ENCODE data around the gene USP17L12.
"Not testable (repeated sequence)": the region's sequence is repeated elsewhere in the genome, so short reads cannot be mapped to it uniquely, and the experiment has no call there.

USP17L12 gene

DNA sequence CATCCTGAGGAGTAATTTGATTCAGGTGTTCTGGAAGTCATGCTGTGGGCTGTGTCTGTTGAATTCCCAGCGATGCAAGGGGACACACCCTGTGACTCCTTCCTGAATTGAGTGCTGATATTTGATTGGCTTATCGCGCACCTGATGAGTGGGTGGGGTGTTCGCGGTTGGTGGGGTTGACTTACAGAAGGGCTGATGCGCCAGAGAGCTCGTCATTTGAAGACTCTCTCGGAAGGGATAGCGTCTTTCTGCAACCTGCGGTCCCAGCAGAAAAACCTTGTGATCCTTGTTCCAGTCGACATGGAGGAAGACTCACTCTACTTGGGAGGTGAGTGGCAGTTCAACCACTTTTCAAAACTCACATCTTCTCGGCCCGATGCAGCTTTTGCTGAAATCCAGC lies at the start of gene USP17L12:
Gene USP17L12, plus strand, starts transcription at position 301 of the 400 bp plus-strand sequence. Its CDS starts 0 bp downstream, at position 301.
- DNase-seq = not testable (repeated sequence)

DNA sequence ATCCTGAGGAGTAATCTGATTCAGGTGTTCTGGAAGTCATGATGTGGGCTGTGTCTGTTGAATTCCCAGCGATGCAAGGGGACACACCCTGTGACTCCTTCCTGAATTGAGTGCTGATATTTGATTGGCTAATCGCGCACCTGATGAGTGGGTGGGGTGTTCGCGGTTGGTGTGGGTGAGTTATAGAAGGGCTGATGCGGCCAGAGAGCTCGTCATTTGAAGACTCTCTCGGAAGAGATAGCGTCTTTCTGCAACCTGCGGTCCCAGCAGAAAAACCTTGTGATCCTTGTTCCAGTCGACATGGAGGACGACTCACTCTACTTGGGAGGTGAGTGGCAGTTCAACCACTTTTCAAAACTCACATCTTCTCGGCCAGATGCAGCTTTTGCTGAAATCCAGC lies 9.6 kb upstream of the USP17L12 start, which contains the start of gene USP17L10:
Gene USP17L10, plus strand, starts transcription at position 301 of the 400 bp plus-strand sequence. Its CDS starts 0 bp downstream, at position 301.
- not testable (repeated sequence) for DNase-seq

GRCh38 chr4:9214701-9215100 lies 5.3 kb upstream of the USP17L12 start:
- not testable (repeated sequence) for DNase-seq

GRCh38 chr4:9215105-9215504 lies 4.8 kb upstream of the USP17L12 start, which contains the start of gene USP17L11:
Gene USP17L11, plus strand, starts transcription at chr4:9215405. Its CDS starts 0 bp downstream, at chr4:9215405.
- not testable (repeated sequence) for DNase-seq

DNA sequence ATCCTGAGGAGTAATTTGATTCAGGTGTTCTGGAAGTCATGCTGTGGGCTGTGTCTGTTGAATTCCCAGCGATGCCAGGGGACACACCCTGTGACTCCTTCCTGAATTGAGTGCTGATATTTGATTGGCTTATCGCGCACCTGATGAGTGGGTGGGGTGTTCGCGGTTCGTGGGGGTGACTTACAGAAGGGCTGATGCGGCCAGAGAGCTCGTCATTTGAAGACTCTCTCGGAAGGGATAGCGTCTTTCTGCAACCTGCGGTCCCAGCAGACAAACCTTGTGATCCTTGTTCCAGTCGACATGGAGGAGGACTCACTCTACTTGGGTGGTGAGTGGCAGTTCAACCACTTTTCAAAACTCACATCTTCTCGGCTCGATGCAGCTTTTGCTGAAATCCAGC lies 4.6 kb downstream of the USP17L12 start, which contains the start of gene USP17L13:
Gene USP17L13, plus strand, starts transcription at position 301 of the 400 bp plus-strand sequence. Its CDS starts 0 bp downstream, at position 301.
- DNase-seq = not testable (repeated sequence)

DNA sequence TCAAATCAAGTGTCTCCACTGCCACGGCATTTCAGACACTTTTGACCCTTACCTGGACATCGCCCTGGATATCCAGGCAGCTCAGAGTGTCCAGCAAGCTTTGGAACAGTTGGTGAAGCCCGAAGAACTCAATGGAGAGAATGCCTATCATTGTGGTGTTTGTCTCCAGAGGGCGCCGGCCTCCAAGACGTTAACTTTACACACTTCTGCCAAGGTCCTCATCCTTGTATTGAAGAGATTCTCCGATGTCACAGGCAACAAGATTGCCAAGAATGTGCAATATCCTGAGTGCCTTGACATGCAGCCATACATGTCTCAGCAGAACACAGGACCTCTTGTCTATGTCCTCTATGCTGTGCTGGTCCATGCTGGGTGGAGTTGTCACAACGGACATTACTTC lies 10.3 kb downstream of the USP17L12 start:
- DNase-seq = not testable (repeated sequence)

GRCh38 chr4:9234085-9234484 lies 14.1 kb downstream of the USP17L12 start, which contains the start of gene USP17L15:
Gene USP17L15, plus strand, starts transcription at chr4:9234385. Its CDS starts 0 bp downstream, at chr4:9234385.
- not testable (repeated sequence) for DNase-seq

DNA sequence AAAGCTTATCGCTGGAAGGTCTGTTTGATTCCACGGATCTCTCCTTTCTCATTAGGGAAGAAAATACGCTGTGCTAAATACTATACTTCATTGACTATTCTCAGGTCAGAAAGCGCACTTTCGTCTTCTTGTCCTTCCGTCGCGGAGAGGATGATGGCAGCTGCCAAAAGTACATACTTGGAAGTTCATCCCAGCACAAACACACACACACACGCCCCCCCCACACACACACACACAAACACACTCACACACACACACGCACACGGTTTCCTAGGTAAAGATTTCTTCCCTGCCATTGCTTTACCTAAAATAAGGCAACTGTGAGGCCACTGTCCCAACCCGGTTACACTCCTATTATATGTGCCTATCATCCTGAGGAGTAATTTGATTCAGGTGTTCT lies 18.5 kb downstream of the USP17L12 start:
- DNase-seq = peak; percentile 19

DNA sequence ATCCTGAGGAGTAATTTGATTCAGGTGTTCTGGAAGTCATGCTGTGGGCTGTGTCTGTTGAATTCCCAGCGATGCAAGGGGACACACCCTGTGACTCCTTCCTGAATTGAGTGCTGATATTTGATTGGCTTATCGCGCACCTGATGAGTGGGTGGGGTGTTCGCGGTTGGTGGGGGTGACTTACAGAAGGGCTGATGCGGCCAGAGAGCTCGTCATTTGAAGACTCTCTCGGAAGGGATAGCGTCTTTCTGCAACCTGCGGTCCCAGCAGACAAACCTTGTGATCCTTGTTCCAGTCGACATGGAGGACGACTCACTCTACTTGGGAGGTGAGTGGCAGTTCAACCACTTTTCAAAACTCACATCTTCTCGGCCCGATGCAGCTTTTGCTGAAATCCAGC lies 23.6 kb downstream of the USP17L12 start, which contains the start of gene USP17L17:
Gene USP17L17, plus strand, starts transcription at position 301 of the 400 bp plus-strand sequence. Its CDS starts 0 bp downstream, at position 301.
- not testable (repeated sequence) for DNase-seq

DNA sequence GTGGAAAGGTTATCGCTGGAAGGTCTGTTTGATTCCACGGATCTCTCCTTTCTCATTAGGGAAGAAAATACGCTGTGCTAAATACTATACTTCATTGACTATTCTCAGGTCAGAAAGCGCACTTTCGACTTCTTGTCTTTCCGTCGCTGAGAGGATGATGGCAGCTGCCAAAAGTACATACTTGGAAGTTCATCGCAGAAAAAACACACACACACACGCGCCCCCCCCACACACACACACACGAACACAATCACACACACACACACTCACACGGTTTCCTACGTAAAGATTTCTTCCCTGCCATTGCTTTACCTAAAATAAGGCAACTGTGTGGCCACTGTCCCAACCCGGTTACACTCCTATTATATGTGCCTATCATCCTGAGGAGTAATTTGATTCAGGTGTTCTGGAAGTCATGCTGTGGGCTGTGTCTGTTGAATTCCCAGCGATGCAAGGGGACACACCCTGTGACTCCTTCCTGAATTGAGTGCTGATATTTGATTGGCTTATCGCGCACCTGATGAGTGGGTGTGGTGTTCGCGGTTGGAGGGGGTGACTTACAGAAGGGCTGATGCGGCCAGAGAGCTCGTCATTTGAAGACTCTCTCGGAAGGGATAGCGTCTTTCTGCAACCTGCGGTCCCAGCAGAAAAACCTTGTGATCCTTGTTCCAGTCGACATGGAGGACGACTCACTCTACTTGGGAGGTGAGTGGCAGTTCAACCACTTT lies 28.2 kb downstream of the USP17L12 start, which contains the start of gene USP17L18:
Gene USP17L18, plus strand, starts transcription at position 678 of the 728 bp plus-strand sequence. Its CDS starts 0 bp downstream, at position 678.
- not testable (repeated sequence) for DNase-seq

GRCh38 chr4:9253078-9253477 lies 33.1 kb downstream of the USP17L12 start, which contains the start of gene USP17L19:
Gene USP17L19, plus strand, starts transcription at chr4:9253378. Its CDS starts 0 bp downstream, at chr4:9253378.
- not testable (repeated sequence) for DNase-seq

DNA sequence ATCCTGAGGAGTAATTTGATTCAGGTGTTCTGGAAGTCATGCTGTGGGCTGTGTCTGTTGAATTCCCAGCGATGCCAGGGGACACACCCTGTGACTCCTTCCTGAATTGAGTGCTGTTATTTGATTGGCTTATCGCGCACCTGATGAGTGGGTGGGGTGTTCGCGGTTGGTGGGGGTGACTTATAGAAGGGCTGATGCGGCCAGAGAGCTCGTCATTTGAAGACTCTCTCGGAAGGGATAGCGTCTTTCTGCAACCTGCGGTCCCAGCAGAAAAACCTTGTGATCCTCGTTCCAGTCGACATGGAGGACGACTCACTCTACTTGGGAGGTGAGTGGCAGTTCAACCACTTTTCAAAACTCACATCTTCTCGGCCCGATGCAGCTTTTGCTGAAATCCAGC lies 37.9 kb downstream of the USP17L12 start, which contains the start of gene USP17L20:
Gene USP17L20, plus strand, starts transcription at position 301 of the 400 bp plus-strand sequence. Its CDS starts 0 bp downstream, at position 301.
- not testable (repeated sequence) for DNase-seq

DNA sequence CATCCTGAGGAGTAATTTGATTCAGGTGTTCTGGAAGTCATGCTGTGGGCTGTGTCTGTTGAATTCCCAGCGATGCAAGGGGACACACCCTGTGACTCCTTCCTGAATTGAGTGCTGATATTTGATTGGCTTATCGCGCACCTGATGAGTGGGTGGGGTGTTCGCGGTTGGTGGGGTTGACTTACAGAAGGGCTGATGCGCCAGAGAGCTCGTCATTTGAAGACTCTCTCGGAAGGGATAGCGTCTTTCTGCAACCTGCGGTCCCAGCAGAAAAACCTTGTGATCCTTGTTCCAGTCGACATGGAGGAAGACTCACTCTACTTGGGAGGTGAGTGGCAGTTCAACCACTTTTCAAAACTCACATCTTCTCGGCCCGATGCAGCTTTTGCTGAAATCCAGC lies 42.6 kb downstream of the USP17L12 start, which contains the start of gene USP17L21:
Gene USP17L21, plus strand, starts transcription at position 301 of the 400 bp plus-strand sequence. Its CDS starts 0 bp downstream, at position 301.
- not testable (repeated sequence) for DNase-seq

DNA sequence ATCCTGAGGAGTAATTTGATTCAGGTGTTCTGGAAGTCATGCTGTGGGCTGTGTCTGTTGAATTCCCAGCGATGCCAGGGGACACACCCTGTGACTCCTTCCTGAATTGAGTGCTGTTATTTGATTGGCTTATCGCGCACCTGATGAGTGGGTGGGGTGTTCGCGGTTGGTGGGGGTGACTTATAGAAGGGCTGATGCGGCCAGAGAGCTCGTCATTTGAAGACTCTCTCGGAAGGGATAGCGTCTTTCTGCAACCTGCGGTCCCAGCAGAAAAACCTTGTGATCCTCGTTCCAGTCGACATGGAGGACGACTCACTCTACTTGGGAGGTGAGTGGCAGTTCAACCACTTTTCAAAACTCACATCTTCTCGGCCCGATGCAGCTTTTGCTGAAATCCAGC lies 47.4 kb downstream of the USP17L12 start, which contains the start of gene USP17L22:
Gene USP17L22, plus strand, starts transcription at position 301 of the 400 bp plus-strand sequence. Its CDS starts 0 bp downstream, at position 301.
- DNase-seq = not testable (repeated sequence)
